Nucleus accumbens (tissue), 56 donors: Measurements from ENCODE around the gene CACNA1G.

Experiments
- DNase-seq, 56 donors: peaks; one replicate each; lab custom pipeline; 2025; lab: John Stamatoyannopoulos, UW

CACNA1G gene

GRCh38 chr17:50662632-50663225, 102.2 kb downstream of the CACNA1G start:
- DNase-seq, result no peak

GRCh38 chr17:50663812-50664374, 103.4 kb downstream of the CACNA1G start:
- no peak for DNase-seq

GRCh38 chr17:50664788-50665458, 104.4 kb downstream of the CACNA1G start:
- DNase-seq, result no peak

- no peak for DNase-seq
Observed at GRCh38 chr17:50665838-50666237, 105.3 kb downstream of the CACNA1G start.

GRCh38 chr17:50666316-50666715, 105.8 kb downstream of the CACNA1G start:
- no peak for DNase-seq

GRCh38 chr17:50667259-50668024, 106.9 kb downstream of the CACNA1G start:
- DNase-seq, result no peak

GRCh38 chr17:50668025-50668837, 107.7 kb downstream of the CACNA1G start:
- DNase-seq, result no peak

GRCh38 chr17:50668838-50669581, 108.5 kb downstream of the CACNA1G start:
- DNase-seq, result no peak

GRCh38 chr17:50672071-50672470, 111.6 kb downstream of the CACNA1G start:
- no peak for DNase-seq

- no peak for DNase-seq
Observed at GRCh38 chr17:50672831-50673551, 112.5 kb downstream of the CACNA1G start.

GRCh38 chr17:50675190-50675589, 114.7 kb downstream of the CACNA1G start:
- no peak for DNase-seq

- no peak for DNase-seq
Observed at GRCh38 chr17:50675627-50676026, 115.1 kb downstream of the CACNA1G start.

GRCh38 chr17:50676065-50676975, 115.8 kb downstream of the CACNA1G start:
- no peak for DNase-seq
